HG02759 (cell line): ENCODE results near the gene GOLM1.
A peak's percentile ranks its signal among the peaks of the same experiment; 100 is the strongest.
"Not testable (repeated sequence)": the region's sequence is repeated elsewhere in the genome, so short reads cannot be mapped to it uniquely, and the experiment has no call there.

ENCODE experiments used
- ATAC-seq: cut with Tn5 transposase; IDR thresholded peaks from one replicate; pipeline ENCODE4 v1.9.1; 2021; ENCODE audit warnings: mild to moderate bottlenecking, moderate library complexity; ENCODE audit not compliant: unreplicated experiment

Gene GOLM1, protein sequence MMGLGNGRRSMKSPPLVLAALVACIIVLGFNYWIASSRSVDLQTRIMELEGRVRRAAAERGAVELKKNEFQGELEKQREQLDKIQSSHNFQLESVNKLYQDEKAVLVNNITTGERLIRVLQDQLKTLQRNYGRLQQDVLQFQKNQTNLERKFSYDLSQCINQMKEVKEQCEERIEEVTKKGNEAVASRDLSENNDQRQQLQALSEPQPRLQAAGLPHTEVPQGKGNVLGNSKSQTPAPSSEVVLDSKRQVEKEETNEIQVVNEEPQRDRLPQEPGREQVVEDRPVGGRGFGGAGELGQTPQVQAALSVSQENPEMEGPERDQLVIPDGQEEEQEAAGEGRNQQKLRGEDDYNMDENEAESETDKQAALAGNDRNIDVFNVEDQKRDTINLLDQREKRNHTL

DNA sequence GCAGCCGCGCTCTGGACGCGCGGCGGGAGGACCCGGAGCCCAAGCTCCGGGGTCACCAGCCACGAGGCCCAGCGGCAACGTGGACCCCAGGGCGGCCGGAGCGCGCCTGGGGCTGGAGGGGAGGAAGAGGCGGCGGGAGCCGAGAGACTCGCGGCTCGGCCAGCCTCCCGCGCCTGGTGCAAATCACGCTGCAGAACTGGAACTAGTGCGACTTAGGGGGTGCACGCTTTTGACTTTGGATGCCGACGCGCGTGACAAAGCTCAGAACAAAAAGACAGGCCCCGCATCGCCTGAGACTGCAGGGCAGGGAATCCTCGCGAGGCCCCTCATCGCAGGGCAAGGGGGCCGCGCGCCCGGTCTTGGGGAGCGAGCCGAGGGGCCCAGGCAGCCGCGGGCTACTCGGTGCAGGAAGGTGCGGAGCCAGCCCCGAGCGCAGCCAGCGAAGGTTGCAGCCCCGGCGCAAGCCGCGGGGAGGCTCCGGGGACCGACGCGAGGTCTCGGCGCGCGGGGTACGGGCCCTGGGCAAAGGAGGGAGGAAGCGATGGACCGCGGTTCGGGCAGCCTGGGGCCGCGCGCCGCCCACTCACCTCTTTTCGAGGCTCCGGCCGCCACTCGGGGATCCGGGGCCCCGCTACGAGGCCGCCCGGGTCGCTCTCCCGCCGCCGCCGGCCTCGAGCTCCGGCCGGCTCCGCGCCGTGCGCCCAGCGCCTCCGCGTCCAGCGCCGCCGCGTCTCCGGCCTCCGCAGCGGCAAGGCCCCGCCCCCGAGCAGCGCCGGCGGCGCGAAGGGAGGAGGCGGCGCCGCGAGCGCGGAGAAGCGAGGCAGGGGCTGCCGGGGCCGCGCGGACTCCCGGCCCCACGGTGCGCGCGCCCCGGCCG lies at the start of gene GOLM1:
GOLM1 (minus strand) TSS at position 735 of the 877 bp plus-strand sequence. CDS start 20,238 bp downstream, outside the sequence.
- peak; percentile 80 for ATAC-seq

DNA sequence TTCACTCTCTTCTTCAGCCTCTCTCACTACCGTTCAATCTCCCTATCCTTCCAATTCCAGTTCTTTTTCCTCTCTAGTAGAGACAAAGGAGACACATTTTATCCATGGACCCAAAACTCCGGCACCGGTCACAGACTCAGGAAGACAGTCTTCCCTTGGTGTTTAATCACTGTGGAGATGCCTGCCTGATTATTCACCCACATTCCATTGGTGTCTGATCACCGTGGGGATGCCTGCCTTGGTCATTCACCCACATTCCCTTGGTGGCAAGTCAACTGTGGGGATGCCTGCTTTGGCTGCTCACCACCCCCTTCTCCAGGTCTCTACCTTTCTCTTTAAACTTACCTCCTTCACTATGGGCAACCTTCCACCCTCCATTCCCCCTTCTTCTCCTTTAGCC lies 47.3 kb upstream of the GOLM1 start:
- ATAC-seq = not testable (repeated sequence)

DNA sequence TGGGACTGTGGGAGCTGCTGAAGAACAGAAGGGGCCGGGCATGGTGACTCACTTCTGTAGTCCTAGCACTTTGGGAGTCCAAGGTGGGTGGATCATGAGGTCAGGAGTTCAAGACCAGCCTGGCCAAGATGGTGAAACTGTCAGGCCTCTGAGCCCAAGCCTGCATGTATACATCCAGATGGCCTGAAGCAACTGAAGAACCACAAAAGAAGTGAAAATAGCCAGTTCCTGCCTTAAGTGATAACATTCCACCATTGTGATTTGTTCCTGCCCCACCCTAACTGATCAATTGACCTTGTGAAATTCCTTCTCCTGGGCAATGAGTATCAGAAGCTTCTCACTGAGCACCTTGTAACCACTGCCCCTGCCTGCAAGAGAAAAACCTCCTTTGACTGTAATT lies 46.6 kb upstream of the GOLM1 start:
- ATAC-seq = not testable (repeated sequence)

DNA sequence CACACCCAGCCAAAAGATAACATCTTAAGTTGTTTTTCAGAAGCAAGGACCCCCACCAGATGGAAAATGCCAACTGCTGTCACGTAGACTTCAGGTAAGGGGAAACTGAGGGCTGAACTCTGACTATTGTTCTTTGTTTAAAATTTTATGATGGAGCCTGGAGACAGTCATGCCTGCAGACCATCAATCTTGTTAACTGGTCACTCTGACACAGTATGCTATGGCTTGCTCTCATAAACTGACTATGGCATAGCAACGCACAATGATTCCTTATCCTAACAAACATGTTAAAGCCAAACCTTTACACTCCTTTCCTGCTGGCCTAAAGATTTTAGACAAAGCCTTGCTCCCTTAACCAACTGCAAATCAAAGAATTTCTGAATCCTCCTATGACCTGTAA lies 43.6 kb upstream of the GOLM1 start:
- ATAC-seq = no peak

DNA sequence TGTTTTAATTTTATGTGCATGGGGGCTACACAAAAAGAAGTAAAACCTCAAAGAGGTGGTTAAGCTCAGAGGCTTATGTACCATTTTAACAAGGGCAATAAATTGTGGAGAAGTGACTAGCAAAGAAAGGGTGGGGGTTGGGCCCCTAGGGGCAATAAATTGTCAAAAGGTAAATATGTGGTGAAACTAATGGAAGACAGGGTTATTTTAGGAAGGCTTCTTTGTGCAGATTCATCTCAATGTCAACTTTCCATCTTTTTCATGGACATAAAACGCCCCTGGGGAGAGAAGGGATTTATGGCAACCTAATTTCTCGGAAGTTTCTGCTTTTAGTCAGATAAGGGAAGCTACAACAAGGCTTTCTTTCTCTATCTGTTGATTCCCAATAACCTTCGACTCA lies 42.5 kb upstream of the GOLM1 start:
- ATAC-seq = no peak

DNA sequence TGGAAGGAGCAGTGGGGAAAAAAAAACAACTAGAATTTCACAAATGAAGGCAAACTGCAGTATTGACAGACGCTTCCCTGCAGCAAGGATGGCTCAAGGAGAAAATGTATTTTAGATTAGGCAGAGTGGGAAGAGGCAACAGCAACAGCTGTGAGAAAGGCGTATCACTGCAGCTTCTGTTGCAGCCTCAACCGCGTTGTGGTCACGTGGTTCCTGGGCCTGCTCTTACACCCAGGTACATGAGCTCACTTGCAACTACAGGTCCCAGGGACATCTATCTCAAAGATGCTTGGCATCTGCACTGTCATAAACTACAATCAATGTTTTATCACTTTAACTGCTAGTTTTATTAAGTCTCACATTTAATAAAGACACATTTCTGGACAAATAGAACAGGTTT lies 36.0 kb upstream of the GOLM1 start:
- ATAC-seq = no peak

DNA sequence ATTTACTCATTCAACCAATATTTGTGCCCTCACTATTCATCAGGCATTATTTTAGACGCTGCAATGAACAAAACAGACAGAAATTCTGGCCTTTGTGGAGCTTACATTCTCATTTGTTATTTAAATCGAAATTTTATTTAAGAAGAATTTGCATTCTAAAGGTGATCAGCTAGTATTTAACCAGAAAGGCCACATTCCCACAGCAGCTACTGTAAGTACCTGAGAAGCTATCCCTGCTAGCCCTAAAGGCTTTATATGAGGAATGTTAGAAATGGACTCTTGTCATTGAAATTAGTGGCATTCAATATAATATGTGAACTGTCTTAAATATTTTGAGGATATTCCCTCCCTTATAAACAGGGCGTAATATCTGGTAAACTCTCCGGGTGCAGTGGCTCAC lies 35.0 kb upstream of the GOLM1 start:
- ATAC-seq = no peak

DNA sequence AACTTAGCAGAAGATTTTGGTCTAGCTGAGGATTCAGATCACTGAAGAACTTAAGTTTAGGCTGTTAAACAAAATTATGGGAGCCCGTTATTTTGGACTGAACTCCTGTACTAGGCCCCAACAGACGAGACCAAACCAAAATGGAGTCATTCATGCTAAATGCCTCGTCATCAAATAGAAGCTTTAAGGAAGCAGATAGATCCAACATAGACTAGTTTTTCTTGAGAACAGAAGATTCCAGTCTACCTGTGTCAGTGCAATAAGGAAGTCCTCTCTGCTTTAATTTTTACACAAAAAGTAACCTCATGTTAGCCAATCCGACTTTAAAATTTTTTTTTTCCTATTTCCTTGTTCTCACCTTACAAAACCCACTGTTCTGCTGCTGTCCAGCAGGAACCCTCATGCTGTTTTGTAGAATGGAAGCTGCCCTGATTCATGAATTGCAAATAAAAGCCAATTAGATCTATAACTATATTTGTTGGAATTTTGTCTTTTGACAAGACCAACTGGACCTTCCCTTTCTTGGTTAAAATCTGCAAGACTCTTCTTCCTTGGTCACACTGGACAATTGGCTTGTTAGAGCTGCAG lies 29.0 kb upstream of the GOLM1 start:
- ATAC-seq = no peak

DNA sequence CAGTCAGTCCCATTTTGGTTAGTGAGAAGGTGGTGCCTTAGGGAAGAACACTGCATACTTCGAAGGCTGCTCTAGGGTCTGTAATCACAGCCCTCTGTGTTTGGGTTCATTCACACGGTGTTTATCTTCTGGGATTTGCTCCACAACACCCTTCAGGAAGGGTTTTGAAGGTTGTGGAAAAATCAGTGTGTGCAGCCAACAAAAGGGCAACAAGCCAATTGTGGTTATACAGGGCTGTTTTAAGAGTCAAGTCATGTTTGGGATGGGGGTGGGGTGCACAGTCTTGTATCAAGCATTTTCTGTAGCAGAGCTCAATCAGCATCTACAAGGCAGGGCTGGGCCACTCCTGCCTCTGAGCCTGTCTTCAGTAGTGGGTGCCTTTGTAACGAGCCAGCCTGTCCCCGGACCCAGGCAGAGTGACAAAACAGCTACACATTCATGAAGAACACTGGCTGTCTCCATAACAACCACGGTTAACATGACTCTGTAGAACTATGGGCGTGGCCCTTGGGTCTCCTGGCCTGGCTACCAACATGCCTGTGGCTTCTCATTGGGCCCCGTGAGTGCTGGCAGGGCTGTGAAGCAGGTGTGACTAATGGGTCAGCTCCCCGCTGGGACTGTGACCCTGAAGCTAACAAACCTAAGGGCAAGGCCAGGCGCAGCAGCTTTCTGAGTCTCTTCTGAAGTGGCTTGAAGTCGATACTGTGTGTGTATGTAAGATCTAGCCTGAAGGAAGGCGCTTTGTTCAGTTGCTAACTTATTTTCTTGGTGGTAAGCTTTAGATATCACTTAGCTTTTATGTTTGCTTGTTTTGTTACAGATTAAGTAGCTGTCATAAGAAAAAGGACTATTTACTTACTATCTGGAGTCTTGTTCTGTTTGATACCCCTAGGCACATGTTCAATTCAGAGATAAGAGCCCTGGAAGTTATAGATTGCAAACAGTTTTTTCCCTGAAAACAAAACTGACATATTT lies 27.9 kb upstream of the GOLM1 start:
- ATAC-seq = no peak

DNA sequence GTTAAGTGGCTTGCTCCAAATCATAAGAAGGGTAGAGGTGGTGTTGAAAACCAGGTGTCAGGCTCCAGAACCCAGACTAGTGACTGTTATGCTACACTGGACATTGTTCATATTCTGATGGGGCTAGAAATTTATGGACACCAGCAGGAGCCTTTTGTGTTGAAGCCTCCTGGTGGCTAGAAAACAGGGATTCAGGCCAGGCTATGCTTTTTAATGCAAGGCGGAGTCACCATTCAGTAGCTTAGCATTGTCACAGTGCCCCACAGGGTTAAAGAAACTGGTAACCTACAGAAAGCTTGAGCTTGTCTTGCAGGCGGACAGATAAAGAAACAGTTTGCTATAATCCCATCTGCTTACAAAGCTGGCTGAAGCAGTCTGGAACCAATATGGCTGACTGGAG lies 23.0 kb upstream of the GOLM1 start:
- ATAC-seq = no peak

DNA sequence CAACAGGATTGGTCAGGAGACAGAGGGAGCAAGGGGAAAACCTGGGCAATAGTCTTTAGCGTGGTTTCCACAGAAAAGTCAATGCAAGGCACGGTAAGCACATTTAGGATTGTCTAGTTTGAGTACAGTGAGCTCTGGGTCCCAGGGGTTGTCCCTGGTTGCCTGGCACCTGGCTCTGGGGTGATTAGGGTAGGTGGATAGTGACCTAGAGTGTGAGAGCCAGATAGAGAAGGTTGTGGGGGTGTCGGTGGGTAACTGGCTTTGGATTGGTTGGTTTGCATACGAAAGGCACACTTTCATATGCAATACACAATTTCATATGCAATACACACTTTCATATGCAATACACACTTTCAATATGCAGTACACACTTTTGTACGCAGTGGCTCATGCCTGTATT lies 20.1 kb upstream of the GOLM1 start:
- ATAC-seq = no peak

DNA sequence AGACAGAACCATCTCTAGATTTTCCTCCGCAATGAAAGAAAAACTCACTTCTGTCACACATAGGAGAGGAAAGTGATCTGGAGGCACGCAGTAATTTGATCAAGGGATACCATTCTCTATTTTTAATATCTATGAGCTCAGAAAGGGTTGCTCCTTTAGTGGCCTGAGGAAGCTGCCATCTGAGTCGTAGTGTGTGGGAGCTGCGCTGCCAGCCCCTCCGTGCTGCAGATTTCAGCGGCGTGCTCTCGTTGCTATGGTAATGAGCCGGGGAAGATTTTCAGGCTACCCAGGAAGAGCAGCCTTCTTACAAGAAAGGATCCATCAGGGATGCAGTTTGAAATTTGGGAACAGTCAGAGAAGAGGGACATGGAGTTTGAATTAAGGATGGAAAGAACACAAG lies 17.1 kb upstream of the GOLM1 start:
- no peak for ATAC-seq

DNA sequence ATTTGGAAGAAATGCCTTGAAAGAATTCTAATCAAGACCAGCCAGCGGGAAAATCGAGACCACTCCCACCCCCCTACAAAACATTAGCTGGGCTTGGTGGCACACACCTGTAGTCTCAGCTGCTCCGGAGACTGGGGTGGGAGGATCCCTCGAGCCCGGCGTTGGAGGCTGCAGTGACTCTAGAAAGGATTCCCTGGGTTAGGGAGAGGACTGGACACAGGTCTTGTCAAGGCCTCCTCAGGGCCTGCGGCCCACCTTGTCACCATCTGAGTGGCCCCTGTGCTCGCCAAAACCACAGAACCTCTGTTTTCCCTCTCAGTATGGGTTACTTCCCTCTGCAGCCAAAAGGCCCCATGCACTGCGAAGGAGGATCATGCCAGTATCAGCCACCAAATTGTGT lies 16.5 kb upstream of the GOLM1 start:
- no peak for ATAC-seq

DNA sequence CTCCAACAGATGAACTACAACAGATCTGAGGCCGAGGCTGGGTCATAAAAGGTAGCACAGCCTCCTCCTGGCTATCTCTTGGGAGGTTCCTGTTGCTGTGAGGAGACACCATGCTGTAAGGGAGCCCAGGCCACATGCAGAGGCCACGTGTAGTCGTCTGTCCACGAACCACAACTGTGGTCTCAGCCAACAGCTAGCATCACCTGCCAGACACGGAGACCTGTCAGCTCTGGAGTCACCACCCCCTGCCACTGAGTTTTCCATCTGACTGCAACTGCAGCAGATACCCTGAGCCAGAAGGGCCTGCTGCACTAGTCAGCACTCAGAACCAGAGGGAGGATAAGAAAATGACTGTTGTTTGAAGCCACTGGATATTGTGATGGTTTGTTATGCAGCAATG lies 12.7 kb upstream of the GOLM1 start:
- no peak for ATAC-seq

DNA sequence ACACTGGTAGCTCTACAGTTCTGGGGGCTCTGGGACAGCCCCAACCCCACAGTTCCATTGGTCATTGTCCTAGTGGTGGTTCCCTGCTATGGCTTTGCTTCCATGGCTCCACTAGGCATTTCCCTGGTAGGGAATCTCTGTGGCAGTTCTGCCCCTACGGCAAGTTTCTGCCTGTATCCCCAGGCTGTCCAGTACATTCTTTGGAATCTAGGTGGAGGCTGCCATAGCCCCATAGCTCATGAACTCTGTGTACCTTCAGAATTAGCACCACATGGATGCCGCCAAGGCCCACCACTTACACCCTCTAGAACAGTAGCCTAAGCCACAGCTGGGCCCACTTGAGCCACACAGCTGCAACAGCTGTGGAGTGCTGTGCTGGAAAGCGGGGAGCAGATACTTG lies 3.3 kb upstream of the GOLM1 start:
- ATAC-seq = no peak

DNA sequence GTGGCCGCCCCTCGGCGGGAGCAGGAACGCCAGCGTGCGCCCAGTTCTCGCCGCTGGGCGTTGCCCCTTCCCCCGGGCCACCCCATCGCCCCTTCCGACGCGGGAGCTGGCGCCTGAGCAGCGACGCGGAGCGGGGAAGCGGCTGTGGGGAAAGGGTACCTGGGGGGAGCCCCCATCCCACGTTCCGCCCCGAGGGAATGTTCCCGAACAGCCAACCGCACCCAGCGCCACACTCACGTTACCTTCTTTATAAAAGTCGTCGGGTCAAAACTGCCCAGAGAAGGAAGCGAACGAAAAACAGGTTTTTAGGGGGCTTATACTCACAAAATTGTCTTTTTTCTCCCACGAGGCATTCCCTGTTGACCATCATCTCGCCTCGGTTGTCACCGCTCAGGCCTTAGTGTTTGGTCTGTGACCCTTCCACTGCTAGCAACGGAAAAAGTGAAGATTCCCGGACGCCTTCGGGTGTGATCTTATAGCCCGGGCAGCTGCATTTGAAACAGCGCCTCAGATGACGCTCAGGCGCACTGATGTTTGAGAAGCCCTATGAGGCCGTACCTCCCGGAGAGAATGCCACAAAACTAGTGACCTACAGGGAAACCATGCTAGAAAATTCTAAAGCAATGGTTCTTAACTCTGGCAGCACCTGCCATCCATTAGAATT lies 475 bp upstream of the GOLM1 start:
- no peak for ATAC-seq

DNA sequence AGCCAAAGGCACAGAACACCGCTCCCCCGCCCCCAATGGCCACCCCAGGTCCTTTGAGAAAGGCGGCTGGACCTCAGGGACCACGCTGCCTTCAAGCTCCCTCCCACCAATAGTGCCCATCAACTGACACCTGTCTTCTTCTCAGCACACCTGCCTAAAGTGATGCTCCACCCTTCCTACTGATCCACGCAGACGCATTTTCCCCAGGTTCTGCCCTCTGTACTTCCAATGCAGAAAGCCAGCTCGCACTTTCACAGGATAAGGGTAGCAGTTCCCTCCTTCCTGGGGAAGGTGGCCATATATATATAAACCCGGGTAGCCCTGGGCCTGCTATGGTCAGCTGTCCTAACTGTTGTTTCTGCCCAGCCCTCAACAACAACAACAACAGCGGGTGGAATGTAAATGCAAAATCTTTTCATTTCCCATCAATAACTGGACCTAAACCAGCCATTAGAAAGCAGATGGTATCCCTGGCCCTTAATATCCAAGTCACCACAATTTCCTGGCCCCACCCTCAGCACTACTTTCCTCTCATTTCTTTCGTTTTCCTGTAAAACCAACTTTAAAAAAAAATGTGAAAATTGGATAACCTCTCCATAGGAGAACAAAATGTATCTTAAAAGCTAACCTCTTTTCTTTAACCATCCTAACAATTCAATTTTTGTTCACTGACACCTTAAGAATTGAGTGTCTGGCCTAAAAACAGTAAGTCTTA lies 1.7 kb downstream of the GOLM1 start:
- no peak for ATAC-seq

DNA sequence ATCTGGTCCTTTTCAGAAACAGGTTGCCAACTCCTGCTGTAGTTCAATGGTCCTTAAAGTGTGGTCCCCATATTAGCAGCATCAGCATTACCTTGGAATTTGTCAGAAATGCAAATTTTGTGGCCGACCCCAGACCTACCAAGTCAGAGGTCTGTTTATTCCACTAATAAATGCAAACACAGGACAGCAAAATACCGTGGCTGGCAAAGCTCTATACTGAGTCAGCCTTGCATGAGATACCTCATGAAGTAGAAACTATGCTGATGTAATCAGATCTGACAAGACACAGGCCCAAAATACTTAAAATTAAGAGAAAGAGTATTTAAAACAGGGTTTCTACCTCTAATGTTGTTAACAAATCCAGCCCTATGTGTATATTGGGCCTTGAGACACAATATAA lies 3.0 kb downstream of the GOLM1 start:
- ATAC-seq = no peak

DNA sequence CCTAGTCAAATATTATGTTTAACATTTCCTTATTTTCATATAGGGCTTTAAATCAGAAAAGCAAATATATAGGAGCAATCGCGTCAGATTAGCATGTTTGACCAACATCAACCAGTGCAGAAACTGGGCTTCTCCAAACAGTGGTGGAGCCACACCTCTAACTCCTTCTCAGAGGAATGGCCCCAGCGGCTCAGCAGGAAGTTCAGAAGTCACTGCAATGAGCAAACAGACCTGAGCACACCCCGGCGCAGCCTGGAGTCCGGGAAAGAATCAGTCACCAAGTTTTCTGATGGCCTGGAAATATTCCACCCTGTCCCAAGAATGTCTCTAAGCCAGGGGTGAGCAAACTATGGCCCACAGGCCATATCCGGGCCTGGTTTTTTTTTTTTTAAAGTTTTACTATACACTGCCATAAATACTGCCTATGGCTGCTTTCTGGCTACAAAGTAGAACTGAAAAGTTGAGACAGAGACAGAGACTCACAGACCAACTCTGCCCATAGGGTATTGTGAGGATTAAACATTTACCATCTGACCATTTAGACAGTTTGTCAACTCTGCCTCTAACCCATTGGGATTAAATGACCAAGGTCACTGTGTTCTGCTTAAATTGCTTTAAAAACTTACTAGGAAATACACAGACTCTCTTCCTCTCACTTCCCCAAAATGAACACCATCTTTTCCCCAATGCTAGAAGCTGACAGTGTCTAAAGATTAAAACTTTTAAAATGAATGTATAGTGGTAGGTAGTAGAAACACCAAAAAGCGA lies 5.4 kb downstream of the GOLM1 start:
- peak; percentile 44 for ATAC-seq
